ENCODE measurements around the gene KRT83. TPM values are rescaled to one million over a fixed set of nuclear protein-coding genes. Genes with fewer than 3 reads are reported as not detected.

KRT83 gene
- total RNA-seq: not detected in 2 replicates
- not detected for polyA plus RNA-seq (2012)

DNA sequence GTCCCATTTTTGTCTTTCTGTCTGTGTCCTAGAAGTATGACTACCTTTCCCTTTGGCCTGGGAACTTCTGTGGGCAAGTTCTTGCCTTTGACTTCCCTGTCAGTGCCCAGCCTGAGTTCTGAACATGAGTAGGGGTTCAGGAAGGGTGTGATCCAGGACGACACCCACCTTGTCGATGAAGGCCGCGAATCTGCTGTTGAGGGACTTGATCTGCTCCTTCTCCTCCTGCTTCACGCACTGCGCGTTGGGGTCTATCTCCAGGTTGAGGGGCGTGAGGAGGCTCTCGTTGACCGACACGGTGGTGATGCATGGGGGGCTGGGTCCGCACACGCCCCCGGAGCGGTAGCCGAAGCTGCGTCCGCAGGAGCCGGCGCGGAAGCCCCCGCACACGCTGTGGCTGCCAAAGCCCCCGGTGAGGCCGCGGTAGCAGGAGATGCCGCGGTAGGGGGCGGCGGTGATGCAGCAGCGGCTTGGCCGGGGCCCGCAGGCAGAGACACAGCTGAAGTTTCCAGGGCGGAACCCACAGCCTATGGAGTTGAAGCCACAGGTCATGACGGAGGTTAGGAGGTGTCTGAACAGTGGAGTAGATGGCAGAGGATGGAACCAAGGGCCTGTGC is at the start of gene KRT83:
TSS of gene KRT83 (minus strand) at position 615 of the 617 bp plus-strand sequence. CDS start at position 552, 63 bp downstream.
- DNase-seq (ENCODE audit: low read depth): no peak

DNA sequence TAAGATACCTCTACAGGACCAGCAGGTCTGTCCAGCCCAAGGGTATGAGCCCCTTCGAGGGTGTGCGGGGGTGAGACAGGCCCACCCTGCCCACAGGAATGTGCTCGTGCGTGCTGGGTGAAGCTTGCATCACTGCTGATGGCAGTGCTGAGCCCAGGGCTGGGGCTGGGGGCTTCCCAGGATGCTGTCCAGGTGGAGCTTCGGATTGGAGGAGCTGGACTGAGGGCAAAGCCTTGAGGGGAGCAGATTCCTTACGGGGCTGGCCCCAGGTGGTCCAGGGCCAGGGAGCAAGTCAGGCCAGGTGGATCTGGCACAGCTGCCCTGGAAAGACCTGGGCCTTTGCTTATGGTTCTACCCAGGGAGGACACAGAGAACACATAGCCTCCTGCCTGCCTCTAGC is 48.6 kb upstream of the KRT83 start:
- no peak for DNase-seq (ENCODE audit: low read depth)

GRCh38 chr12:52369211-52369610 is 48.0 kb upstream of the KRT83 start:
- no peak for DNase-seq (ENCODE audit: low read depth)

DNA sequence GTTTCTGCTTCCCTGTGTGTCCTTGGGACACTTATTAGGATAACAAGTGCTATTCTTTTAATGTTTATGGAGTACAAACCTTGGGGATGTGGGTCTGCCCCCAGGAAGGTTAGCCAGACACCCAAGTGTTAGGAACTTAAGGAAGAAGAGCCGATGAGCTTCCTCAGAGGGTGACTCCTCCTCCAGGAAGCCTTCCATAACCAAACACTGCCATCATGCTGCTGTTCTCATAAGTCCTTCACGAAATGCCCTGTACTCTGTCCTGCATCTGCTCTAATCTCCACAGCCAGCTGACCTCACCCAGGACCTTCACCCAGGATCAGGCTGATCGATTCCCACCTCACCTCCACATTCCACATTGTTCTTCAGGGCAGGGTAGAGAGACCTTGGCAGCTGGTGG is 47.3 kb upstream of the KRT83 start:
- DNase-seq (ENCODE audit: low read depth): no peak

DNA sequence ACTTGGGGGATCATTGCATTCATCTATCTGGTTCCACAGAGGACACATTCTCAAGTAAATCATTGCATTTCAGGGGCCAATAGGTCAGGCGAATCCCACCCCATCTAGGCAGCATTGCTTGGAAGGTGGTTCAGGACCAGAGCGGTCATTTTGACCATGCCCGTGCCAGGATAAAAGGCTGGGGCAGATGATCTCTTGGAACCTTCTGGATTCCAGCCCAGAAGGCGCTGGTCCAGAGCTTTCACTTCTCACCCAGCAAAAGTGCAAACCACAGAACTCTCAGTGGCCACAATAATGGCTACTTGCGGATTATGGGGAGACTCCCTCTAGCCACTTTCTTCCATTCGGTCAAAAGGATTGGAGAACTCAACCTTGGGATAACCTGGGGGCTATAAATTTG is 46.7 kb upstream of the KRT83 start:
- peak; percentile 59 for DNase-seq (ENCODE audit: low read depth)

- DNase-seq (ENCODE audit: low read depth): no peak
Observed at GRCh38 chr12:52366738-52367485, 45.7 kb upstream of the KRT83 start, which contains the start of gene KRT85. Gene KRT85, minus strand, starts transcription at chr12:52367481. Its CDS starts 76 bp downstream, at chr12:52367405.

DNA sequence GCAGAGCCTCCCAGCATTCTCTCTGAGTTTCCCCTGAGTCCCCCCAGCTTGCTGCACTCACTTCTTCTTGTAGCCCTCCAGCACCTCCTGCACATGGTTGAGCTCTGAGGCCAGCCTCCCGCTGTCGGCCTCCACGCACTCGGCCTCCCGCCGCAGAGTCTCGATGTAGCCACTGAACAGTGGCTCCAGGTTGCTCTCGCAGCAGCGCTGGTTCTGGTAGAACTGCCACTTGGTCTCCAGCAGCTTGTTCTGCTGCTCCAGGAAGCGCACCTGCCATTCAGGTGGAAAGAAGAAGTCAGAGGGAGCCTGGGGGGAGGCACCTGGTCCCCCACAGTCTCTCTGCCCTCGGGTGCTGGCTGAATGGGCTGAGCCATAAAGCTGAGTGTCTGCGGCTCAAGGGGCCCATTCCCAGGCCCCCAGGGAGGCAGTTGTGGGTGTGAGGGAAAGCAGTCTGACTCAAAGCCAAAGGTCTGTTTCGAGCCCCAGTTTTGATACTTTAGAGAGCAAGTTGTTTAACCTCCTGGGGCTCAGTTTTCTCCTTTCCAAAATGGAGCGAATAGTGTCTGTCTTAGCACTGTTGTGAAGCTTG is 43.8 kb upstream of the KRT83 start:
- no peak for DNase-seq (ENCODE audit: low read depth)

DNA sequence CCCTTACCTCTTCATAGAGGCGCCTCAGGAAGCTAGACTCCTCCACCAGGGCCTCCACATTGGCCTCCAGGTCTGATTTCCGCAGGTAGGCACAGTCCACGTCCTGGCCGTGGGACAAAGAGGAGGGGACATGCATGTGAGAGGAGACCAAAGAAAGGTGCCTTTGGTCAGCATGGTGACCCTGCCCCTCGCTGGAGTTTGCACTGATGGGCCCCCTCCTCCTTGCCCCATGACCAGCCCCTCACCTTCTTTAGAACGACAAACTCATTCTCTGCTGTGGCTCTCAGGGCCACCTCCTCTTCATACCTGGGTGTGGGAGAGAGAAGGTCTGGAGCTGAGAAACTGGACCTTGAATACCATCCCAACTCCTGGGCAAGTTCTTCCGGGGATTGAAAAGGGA is 42.9 kb upstream of the KRT83 start:
- DNase-seq (ENCODE audit: low read depth): no peak

DNA sequence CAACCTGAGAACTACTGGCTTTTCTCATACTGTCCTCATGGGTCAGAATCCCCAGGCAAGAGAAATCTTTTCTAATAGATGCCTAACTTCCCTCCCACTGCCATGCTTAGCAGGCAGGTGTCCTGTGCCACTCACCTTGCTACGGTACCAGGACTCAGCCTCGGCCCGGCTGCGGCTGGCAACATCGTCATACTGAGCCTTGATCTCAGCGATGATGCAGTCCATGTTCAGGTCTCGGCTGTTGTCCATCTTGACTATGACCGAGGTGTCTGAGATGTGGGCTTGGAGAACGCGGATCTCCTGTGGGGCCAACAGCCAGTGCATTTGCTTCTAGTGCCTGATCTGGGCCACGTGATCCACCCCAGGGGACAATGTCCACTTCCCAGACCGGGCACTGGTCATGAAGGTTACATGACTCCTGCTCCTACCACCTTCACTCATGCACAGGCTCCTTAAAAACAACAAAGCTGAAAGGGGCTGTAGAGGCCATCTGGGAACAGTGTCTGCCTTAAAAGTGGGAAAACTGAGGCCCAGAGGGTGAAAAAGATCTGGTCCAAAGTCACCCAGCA is 42.0 kb upstream of the KRT83 start:
- no peak for DNase-seq (ENCODE audit: low read depth)

- DNase-seq (ENCODE audit: low read depth): no peak
Observed at GRCh38 chr12:52362118-52362726, 41.0 kb upstream of the KRT83 start.

GRCh38 chr12:52361553-52361952 is 40.4 kb upstream of the KRT83 start:
- no peak for DNase-seq (ENCODE audit: low read depth)

DNA sequence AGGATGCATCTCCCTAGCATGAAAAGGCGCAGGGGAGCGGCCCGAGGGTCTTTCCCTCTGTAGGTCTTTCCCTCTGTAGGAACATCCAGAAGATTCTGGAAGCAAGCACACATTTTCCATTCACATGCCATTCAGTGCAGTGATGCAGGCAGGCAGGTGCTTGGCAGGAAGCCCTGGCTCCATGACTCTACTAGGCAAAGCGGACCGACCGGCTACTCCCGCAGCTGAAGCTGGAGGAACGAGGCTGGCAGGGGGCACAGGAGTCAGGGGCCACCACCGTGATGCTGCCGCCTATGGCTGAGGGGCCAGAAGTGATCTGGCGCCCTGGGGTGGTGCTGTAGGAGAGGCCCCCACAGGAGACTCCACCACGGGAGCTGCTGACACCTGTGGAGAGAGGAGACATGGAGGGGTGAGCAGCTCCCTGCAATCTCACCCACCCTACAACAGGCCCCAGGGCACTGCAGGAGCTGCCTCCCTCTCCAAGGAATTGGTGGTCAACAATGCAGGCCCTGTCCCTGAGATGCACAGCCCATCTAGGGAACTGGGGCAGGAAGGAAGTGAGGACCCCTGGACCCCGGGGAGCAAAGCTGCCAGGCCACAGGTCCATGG is 39.6 kb upstream of the KRT83 start:
- no peak for DNase-seq (ENCODE audit: low read depth)

GRCh38 chr12:52360106-52360662 is 39.0 kb upstream of the KRT83 start:
- no peak for DNase-seq (ENCODE audit: low read depth)

- DNase-seq (ENCODE audit: low read depth): no peak
Observed at GRCh38 chr12:52359621-52360061, 38.4 kb upstream of the KRT83 start.

GRCh38 chr12:52358575-52359350 is 37.6 kb upstream of the KRT83 start:
- DNase-seq (ENCODE audit: low read depth): no peak

DNA sequence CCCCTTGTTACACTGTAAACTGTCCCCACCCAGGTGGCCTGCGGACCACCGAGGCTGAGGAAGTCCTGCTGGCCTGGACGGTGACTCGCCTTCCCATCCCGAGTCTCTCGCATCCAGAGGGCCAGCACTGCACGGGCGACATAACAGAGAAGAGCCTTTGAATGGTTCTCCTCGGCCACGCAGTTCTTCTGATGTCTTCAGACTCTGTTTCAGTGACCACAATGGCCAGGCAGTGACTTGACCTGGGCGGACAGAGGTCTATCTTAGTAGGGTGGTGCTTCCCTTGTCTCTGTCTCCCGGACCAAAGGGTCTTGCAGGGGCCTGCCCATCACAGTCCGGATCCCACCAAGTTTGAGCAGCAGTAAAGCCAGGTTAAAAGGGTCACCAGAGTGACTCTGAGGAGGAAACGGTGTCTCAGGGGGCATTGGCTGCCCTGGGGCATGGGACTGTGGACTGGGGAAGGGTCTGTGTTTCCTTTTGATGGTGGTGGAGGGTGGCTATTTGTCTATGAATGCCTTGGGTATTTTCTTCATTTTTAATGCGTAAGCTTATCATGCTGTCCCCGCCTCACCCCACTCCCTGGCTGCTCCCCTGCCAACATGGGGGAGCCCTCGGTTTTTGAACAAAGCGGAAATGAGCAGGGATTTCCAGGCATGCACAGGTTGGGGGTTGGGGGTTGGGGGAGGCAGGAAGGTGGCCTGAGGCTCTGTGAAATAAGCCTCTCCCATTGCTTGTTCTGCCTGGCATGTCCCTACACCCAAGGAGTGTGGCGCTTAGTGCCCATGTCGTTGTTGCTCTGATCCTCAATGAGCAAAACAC is 35.8 kb upstream of the KRT83 start:
- DNase-seq (ENCODE audit: low read depth): no peak

DNA sequence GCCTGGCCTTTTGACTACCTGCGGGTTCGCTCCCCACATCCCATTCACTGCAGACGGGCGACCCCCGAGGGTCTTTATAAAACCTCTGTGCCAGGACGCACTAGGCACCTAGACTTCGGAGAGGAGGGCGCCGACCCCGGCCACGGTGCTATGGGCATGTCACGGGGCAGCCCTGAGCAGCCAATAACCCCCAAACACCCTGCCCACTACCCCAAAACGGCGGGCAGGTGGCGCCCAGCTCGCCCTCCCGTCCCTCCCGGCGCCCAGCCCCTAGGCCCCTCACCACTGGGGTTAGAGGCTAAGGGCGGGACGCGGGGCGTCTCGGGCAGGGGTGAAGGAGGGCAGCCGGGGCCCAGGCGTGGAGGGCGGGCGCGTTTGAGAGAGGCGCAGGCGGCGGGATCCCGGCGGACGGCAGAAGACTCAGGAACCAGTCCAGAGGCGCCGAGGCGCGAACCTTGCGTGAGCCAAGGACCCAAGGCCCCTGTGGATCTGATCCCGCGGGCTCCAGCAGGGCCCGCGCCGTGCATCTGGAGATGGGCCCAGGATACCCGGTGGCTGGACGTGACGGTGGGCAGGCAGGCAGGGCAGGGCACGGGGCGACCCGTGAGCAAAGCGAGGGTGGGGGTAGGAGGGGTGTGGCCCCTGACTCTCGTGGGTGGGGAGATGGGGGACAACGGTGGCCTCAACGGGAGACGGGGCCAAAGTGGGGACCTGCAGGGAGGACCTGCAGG is 35.0 kb upstream of the KRT83 start:
- no peak for DNase-seq (ENCODE audit: low read depth)

- no peak for DNase-seq (ENCODE audit: low read depth)
Observed at GRCh38 chr12:52355176-52355575, 34.0 kb upstream of the KRT83 start.
